HL-60 (cell line): ENCODE results near the gene UBQLN2.
"Not testable (repeated sequence)": the region's sequence is repeated elsewhere in the genome, so short reads cannot be mapped to it uniquely, and the experiment has no call there.

Experiments used
- DNase-seq, 2 experiments: peaks; one replicate each; pipeline ENCODE4 v3.0.0-alpha.2; 2010 to 2020; ENCODE audit warnings: low read depth in 1 of 2, low spot score in 1 of 2
- H3K27ac ChIP-seq: fragments of 250-450 bp; sonication (Bioruptor Pico); replicated peaks from 2 replicates; pipeline ENCODE4 v1.5.1; 2020; ENCODE audit warnings: mild to moderate bottlenecking, moderate library complexity
- H3K27me3 ChIP-seq: fragments of 250-450 bp; sonication (Bioruptor Pico); 2 replicates; pipeline ENCODE4 v1.5.1; 2021; ENCODE audit warnings: mild to moderate bottlenecking, moderate library complexity; ENCODE audit not compliant: insufficient read depth, poor library complexity, severe bottlenecking
- H3K4me3 ChIP-seq: replicated peaks from 2 replicates; pipeline ENCODE4 v1.5.1; 2011; ENCODE audit warnings: mild to moderate bottlenecking, control low read depth, low read length; ENCODE audit not compliant: insufficient read depth
- GABPA ChIP-seq: IDR thresholded peaks from 2 replicates; pipeline ENCODE4 v1.6.1; 2012; ENCODE audit warnings: low read depth
- POLR2AphosphoS5 ChIP-seq: IDR thresholded peaks from 2 replicates; pipeline ENCODE4 v1.6.1; 2012; ENCODE audit warnings: low read depth
- SPI1 ChIP-seq: IDR thresholded peaks from 2 replicates; pipeline ENCODE4 v1.6.1; 2012; ENCODE audit warnings: low read depth, mild to moderate bottlenecking, borderline replicate concordance
- TF ChIP-seq, protein P1 (sequence below): IDR thresholded peaks from 2 replicates; pipeline ENCODE4 v1.6.1; 2012; ENCODE audit warnings: low read depth; ENCODE audit not compliant: insufficient replicate concordance
- TF ChIP-seq, protein P2 (sequence below): IDR thresholded peaks from one replicate; pipeline ENCODE4 v1.5.1; 2011; ENCODE audit warnings: low read length, control low read depth, inconsistent platforms; ENCODE audit not compliant: insufficient read depth

UBQLN2 gene

DNA sequence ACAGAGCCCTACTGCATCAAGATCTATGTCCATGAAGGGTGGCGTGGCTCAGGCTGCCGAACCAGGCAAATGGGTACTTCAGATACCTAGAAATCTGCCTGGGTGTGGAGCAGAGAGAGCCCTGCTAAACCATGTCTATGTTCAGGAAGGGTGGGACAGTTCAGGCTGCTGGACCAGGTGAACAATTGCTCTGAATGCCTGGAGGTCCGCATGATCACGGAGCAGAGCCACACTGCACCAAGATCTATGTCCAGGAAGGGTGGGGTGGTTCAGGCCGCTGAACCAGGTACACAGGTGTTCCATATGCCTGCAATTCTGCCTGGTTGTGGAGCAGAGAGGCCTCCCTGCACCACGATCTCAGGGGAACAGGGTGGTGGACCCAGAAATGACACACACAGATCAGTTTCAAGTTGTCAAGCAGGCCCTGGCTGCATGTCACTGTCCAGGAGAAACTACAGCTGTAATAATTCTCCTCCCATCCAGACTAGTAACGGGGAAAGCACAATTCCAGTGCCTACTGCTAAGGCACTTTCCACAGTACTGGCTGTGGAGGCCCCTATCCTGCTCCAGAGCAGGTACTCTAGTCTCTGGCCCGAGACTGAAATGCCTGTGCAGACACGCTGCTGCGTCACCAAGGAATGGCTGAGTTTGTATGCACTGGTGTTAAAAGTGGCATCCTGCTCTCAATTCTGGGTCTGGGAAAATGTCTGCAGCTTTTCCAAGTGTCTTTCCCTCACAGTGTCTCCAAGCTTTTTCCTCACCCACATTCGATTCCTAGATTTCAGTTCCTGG is 25.2 kb downstream of the UBQLN2 start:
- no peaks in the 10 kb centered on the region for H3K27me3 ChIP-seq
- TF ChIP-seq POLR2AphosphoS5, result no peak
- TF ChIP-seq, protein P1, sequence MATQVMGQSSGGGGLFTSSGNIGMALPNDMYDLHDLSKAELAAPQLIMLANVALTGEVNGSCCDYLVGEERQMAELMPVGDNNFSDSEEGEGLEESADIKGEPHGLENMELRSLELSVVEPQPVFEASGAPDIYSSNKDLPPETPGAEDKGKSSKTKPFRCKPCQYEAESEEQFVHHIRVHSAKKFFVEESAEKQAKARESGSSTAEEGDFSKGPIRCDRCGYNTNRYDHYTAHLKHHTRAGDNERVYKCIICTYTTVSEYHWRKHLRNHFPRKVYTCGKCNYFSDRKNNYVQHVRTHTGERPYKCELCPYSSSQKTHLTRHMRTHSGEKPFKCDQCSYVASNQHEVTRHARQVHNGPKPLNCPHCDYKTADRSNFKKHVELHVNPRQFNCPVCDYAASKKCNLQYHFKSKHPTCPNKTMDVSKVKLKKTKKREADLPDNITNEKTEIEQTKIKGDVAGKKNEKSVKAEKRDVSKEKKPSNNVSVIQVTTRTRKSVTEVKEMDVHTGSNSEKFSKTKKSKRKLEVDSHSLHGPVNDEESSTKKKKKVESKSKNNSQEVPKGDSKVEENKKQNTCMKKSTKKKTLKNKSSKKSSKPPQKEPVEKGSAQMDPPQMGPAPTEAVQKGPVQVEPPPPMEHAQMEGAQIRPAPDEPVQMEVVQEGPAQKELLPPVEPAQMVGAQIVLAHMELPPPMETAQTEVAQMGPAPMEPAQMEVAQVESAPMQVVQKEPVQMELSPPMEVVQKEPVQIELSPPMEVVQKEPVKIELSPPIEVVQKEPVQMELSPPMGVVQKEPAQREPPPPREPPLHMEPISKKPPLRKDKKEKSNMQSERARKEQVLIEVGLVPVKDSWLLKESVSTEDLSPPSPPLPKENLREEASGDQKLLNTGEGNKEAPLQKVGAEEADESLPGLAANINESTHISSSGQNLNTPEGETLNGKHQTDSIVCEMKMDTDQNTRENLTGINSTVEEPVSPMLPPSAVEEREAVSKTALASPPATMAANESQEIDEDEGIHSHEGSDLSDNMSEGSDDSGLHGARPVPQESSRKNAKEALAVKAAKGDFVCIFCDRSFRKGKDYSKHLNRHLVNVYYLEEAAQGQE, result no peak

GRCh38 chrX:56591830-56592229 is 28.4 kb downstream of the UBQLN2 start:
- H3K4me3 ChIP-seq, result not testable (repeated sequence)

More for the DNA sequence above, 25.2 kb downstream of the UBQLN2 start:
- DNase-seq, result no peak
- H3K4me3 ChIP-seq, result no peak overlapping the region
- no peak overlapping the region for H3K27ac ChIP-seq

DNA sequence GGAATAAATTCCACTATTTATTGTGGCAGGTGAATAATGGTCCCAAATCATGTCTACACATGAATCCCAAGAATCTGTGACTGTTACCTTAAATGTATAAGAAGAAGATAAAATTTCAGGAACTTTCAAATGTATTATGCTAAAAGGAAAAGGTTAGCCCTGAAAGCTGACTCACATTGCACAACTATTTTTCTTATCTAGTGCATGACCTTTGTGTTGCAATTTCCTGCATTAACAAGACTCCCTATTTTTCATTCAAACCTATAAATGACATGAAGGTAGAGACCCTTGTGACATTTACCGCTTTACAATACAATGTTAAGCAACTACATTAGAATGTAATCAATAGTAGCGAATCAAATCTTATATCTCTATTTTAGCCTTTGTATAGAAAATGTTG is 36.7 kb downstream of the UBQLN2 start:
- DNase-seq, result peak in 1 of 2 experiments; percentile 16
- Histone ChIP-seq H3K27ac (no peak overlapping the region), H3K4me3 (no peak overlapping the region), H3K27me3 (no peaks in the 10 kb centered on the region)
- TF ChIP-seq, protein P2, sequence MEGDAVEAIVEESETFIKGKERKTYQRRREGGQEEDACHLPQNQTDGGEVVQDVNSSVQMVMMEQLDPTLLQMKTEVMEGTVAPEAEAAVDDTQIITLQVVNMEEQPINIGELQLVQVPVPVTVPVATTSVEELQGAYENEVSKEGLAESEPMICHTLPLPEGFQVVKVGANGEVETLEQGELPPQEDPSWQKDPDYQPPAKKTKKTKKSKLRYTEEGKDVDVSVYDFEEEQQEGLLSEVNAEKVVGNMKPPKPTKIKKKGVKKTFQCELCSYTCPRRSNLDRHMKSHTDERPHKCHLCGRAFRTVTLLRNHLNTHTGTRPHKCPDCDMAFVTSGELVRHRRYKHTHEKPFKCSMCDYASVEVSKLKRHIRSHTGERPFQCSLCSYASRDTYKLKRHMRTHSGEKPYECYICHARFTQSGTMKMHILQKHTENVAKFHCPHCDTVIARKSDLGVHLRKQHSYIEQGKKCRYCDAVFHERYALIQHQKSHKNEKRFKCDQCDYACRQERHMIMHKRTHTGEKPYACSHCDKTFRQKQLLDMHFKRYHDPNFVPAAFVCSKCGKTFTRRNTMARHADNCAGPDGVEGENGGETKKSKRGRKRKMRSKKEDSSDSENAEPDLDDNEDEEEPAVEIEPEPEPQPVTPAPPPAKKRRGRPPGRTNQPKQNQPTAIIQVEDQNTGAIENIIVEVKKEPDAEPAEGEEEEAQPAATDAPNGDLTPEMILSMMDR, result no peak
- TF ChIP-seq SPI1, result no peak
- no peak for TF ChIP-seq GABPA
- TF ChIP-seq, protein P1, result no peak
- TF ChIP-seq POLR2AphosphoS5, result no peak

More at GRCh38 chrX:56591830-56592229, 28.4 kb downstream of the UBQLN2 start:
- not testable (repeated sequence) for H3K27ac ChIP-seq, H3K27me3 ChIP-seq, DNase-seq

DNA sequence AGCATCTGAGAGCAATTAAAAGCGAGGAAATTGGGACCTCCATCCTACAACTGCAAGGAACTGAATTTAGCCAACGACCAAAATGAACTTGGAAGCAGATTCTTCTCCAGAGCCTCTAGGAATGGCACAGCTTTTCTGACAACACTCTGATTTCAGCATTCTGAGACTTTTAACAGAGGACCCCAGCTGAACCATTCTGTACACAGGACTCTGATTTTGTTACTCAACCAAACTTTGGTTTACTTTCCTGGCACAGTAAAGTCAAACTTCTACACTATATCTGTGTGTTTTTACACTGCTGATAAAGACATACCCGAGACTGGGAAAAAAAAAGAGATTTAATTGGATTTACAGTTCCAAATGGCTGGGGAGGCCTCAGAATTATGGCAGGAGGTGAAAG is 37.6 kb downstream of the UBQLN2 start:
- DNase-seq, result no peak
- no peaks in the 10 kb centered on the region for H3K27me3 ChIP-seq

More for the DNA sequence above, 37.6 kb downstream of the UBQLN2 start:
- Histone ChIP-seq H3K27ac (no peak overlapping the region), H3K4me3 (no peak overlapping the region)
- TF ChIP-seq SPI1, result no peak
- no peak for TF ChIP-seq POLR2AphosphoS5
- TF ChIP-seq GABPA, result no peak
- TF ChIP-seq, protein P2, result no peak
- TF ChIP-seq, protein P1, result no peak
